Neutrophil (primary cell): Measurements from ENCODE around the gene PTGIS.

Experiments used
- H3K27ac ChIP-seq: fragments of 200-600 bp; sonication (generic); 2 replicates; pipeline ENCODE4 v1.5.1; 2016; ENCODE audit warnings: mild to moderate bottlenecking, moderate library complexity
- H3K27me3 ChIP-seq: fragments of 200-600 bp; sonication (generic); 2 replicates; pipeline ENCODE4 v1.6.0; 2016; ENCODE audit warnings: mild to moderate bottlenecking
- H3K36me3 ChIP-seq: fragments of 200-600 bp; sonication (generic); 2 replicates; pipeline ENCODE4 v1.5.1; 2017
- H3K4me1 ChIP-seq, 2 experiments: fragments of 200-600 bp in 1 of 2; sonication (generic) in 1 of 2; 1 replicate in 1 of 2; 2 replicates in 1 of 2; pipeline versions ENCODE4 v1.5.1 to v1.6.1; 2013 to 2016; ENCODE audit warnings: low read depth in 1 of 2, low read length in 1 of 2, mild to moderate bottlenecking in 1 of 2, moderate library complexity in 1 of 2; ENCODE audit not compliant: control insufficient read depth in 1 of 2, insufficient read depth in 1 of 2
- H3K4me3 ChIP-seq, 2 experiments: fragments of 200-600 bp in 1 of 2; sonication (generic) in 1 of 2; 1 replicate in 1 of 2; 2 replicates in 1 of 2; pipeline ENCODE4 v1.5.1; 2013 to 2016; ENCODE audit warnings: low read depth in 1 of 2, low read length in 1 of 2, mild to moderate bottlenecking in 1 of 2, moderate library complexity in 1 of 2
- H3K9me3 ChIP-seq: fragments of 200-600 bp; sonication (generic); 2 replicates; pipeline ENCODE4 v1.5.1; 2016
- TF ChIP-seq, protein P1 (sequence below): fragments of 200-600 bp; sonication (generic); IDR thresholded peaks from 2 replicates; pipeline ENCODE4 v1.5.1; 2016; ENCODE audit warnings: antibody characterized with exemption

PTGIS gene

DNA sequence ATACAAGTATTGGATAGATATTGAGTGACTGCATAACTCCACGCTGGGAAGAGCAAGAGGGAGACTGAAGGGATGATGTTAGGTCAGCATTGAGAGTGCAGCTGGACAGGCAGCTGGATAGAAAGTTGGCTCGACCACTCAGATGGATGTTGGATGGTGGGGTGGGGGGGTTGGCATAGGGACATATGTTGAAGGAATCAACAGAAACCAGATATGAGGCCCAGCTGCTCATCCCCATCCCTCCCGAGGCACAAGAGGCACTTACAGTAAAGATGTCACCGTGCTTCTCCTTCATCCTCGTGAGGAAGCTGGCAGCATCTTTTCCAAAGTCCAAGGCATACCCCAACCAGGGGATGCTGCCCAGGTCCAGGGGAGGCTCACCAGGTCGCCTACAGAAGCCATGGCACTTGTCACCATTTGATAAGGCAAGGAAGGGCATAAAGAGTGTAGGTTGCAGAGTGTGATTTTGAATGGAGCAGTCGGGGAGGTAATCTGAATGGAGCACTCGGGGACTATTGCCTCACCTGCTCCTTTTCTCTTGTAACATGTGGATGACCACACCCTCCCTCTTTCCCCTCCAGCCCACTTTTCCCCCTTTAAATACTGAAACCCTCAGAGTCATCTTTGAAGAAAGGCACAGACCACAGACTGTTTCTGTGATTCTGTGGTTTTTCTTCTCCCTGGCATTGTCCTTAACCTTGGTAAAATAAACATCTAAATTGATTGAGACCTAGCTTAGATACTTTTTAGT, 18.0 kb downstream of the PTGIS start:
- peaks cover 69% of the 10 kb centered on the region for H3K27me3 ChIP-seq
- no peaks in the 10 kb centered on the region for H3K36me3 ChIP-seq
- TF ChIP-seq, protein P1, sequence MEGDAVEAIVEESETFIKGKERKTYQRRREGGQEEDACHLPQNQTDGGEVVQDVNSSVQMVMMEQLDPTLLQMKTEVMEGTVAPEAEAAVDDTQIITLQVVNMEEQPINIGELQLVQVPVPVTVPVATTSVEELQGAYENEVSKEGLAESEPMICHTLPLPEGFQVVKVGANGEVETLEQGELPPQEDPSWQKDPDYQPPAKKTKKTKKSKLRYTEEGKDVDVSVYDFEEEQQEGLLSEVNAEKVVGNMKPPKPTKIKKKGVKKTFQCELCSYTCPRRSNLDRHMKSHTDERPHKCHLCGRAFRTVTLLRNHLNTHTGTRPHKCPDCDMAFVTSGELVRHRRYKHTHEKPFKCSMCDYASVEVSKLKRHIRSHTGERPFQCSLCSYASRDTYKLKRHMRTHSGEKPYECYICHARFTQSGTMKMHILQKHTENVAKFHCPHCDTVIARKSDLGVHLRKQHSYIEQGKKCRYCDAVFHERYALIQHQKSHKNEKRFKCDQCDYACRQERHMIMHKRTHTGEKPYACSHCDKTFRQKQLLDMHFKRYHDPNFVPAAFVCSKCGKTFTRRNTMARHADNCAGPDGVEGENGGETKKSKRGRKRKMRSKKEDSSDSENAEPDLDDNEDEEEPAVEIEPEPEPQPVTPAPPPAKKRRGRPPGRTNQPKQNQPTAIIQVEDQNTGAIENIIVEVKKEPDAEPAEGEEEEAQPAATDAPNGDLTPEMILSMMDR: no peak
- no peak overlapping the region for H3K4me3 ChIP-seq
- no peaks in the 10 kb centered on the region for H3K9me3 ChIP-seq
- no peak overlapping the region for H3K27ac ChIP-seq
- no peaks in the 10 kb centered on the region for H3K4me1 ChIP-seq

DNA sequence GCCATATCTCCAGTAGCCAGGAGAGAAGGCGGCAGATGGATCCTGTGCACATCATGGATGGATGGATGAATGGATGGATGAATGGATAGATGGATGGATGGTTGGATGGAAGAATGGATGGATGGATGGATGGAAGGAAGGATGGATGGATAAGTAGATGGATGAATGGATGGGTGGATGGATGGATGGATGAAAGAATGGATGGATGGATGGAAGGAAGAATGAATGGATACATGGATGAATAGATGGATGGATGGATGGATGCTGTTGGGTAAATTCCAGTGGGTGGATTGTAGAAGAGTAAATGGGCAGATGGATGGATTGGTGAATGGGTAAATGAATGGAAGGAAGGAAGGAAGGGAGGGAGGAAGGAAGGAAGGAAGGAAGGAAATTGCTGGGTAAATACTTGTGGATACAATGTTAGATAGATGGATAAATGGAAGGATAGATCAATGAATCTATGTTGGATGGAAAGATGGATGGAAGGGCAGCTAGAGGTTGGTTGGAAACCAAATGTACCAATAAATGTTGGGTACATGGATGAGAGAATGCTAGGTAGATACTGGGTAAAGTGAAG, 19.5 kb downstream of the PTGIS start:
- Histone ChIP-seq H3K27ac (no peak overlapping the region), H3K27me3 (peaks cover 55% of the 10 kb centered on the region), H3K9me3 (peaks cover 3% of the 10 kb centered on the region), H3K4me3 (no peak overlapping the region), H3K36me3 (no peaks in the 10 kb centered on the region), H3K4me1 (no peaks in the 10 kb centered on the region)
- TF ChIP-seq, protein P1: no peak

DNA sequence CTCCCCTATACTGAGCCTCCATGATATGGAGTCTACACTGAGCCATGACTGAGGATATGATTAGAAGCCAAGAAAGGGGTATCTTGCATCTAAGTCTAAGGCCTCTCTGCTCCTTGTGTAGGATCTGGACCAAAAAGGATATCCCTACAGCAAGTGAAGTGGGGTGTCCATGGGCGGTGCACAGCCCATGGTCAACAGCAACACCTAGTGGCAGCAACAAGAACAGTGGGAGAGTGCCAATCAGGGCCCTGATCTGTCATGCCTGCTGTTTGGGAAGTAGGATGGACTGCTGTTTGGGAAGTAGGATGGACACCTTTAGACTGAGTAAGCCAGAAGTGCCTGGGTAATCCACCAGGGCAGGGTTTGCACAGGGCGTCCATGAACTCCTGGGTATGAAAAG, 22.4 kb downstream of the PTGIS start:
- Histone ChIP-seq H3K27me3 (peaks cover 26% of the 10 kb centered on the region), H3K9me3 (peaks cover 3% of the 10 kb centered on the region), H3K4me3 (no peak overlapping the region), H3K36me3 (no peaks in the 10 kb centered on the region), H3K4me1 (no peaks in the 10 kb centered on the region), H3K27ac (no peak overlapping the region)
- TF ChIP-seq, protein P1: no peak

DNA sequence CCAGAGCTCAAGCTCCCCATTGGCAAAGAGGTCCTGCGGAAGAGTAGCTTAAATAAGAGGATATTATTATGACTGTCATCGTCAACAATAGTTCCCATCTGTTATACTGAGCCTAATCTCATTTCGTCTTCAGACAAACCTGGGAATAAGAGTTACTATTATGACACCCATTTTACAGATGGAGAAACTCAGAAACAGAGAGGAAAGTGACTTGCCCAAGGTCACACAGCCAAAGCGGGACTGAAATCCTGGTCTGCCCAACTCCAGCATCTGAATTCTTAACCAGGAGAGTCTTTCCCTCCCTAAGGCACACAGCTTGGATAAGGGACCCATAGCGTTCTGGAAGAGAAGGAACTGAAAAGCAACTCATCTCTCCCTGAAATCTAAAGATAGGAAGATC, 23.4 kb downstream of the PTGIS start:
- Histone ChIP-seq H3K27me3 (peaks cover 16% of the 10 kb centered on the region), H3K4me3 (no peak overlapping the region), H3K9me3 (peaks cover 3% of the 10 kb centered on the region), H3K36me3 (no peaks in the 10 kb centered on the region), H3K4me1 (no peaks in the 10 kb centered on the region), H3K27ac (no peak overlapping the region)
- TF ChIP-seq, protein P1: no peak

DNA sequence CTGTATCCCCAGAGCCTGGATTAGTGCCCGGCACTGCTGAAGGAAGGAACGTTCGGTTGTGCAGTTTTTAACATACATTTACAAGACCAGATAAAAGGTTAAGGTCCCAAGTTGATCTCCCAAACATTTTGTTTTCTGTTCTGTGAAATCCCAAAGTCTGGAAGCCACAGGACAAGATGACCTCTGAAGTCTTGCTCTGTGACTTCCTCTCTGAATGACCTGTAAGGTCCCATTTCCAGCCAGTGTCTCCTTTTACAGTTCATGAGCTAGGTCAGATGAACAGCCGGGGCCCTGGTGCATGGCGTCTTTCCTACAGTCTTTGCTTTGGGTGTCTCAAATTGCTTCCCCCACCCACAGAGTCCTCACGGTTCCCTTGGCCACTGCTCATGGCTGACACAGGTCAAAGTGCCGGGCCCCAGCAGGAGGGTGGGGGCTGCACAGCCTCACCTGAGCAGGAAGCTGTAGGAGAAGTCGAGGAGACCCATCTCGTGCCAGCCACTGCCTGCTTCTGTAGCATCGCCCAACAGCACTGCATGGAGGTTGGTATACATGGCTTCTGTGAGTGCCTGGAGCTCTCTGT, 24.0 kb downstream of the PTGIS start:
- H3K9me3 ChIP-seq: peaks cover 3% of the 10 kb centered on the region
- no peaks in the 10 kb centered on the region for H3K36me3 ChIP-seq
- H3K4me1 ChIP-seq: no peaks in the 10 kb centered on the region
- TF ChIP-seq, protein P1: no peak
- H3K27ac ChIP-seq: no peak overlapping the region
- peaks cover 16% of the 10 kb centered on the region for H3K27me3 ChIP-seq
- no peak overlapping the region for H3K4me3 ChIP-seq
